LoVo (cell line): Measurements from ENCODE around the gene ASB18.

Source experiments
- DNase-seq: peaks from one replicate; pipeline ENCODE4 v3.0.0-alpha.2; 2016; ENCODE audit warnings: low spot score

Gene ASB18

GRCh38 chr2:236163471-236164200, 100.6 kb downstream of the ASB18 start:
- DNase-seq, result no peak

GRCh38 chr2:236162882-236163470, 101.2 kb downstream of the ASB18 start:
- DNase-seq, result no peak

DNA sequence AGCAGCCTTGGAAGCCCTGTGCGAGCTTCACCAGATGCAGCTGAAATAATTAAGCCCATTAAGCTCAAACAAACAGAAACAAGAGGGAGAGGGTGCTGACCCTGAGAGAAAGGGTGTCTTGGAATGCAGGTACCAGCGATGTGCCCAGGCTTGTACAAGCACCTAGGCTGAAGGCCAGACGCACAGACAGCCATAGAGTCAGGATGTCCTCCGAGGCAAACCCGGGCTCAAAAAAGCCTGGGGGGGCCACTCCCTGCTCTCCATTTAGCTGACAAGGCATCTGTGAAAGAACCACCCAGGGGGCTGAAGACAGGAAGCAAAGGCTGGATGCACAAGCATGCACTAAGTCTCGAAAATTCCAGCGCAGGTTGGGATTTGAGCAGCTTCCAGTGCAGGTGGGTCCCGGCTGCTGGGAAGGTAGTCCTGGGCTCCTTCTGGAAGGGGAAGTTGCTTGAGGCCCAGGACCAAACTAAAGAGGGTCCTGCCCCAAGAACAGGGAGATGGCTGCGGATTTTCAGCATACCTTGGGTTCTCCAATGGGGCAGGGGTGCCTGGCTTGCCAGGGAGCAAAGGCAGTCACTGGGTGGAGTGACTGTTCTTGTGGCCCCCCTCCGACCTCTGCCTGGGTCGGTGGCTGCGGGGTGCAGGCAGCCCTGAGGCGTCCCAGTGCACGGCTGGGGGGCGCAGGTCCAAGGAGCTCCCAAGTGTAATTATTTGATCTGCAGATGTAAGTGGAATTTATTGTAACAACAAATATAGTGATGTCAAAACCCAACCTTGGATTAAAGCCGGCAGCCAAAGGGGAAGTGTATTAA, 102.0 kb downstream of the ASB18 start:
- DNase-seq, result no peak

- no peak for DNase-seq
Observed at GRCh38 chr2:236161531-236161930, 102.7 kb downstream of the ASB18 start.

DNA sequence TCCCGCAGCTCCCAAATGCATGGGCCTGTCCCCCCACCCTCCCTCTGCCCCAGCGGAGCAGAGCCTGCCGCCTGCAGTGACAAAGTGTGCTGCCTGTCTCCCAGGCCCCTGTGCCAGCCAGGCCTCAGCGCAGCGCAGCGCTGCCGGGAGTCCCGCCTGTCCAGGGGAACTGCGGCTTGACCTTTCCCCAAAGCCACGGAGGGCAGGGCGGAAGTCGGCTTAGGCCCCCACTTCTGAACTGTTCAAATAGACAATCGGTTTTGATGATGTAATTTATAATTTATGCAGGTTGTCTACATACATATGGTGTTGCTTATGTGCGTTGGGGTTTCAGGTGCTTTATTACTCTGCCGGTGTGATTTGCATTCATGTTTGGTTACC, 103.1 kb downstream of the ASB18 start:
- DNase-seq, result no peak

DNA sequence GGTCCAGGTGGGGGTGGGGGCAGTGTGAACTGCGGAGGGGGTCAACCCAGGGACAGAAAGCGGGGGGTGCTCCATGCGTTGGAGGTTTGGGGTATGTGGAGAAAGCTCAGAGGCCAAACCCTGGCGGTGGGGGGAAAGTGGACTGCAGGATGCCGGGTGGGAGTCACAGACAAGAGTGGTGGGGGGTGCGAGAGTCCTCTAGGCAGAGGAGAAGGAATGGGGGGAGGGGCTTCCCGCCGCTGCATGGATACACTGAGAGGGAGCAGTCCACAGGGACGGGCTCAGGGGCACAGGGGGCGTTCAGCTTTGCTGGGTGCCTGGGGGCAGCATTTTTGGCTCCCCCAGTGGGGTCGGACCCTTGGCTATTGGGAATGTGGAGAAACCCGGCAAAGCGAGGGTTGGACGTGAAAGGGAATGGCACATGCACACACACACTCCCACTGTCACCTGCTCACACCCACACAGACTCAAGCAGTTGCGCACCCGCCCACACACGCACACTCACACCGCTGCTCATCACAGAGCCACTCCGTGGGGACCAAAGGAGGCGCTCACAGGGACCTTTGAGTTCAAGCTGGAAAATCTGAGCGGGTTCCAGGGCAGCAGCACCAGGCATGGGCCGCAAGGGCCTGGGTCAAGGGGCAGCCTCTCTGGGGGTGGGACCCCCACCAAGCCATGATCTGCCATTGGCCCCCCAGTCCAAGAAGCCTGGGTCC, 103.7 kb downstream of the ASB18 start:
- DNase-seq, result no peak

DNA sequence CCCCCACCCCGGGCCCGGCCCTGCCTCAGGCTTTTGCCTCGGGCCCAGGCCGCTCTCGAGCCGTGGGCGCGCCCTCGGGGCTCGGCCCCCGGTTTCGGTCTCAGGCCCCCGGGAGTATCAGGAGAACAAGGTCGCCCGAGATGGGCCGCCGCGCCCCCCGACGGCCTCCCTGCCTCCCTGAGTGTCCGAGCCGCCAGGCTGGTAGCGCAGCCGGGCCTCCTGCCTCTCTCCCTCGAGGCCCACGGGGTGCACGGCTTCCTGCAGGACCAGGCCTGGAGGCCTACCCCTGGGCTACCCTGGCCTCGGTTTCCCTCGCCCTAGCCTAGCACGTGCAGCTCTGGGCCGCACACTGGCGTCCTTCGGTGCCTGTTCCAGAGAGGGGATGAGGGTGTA, 104.4 kb downstream of the ASB18 start:
- no peak for DNase-seq

GRCh38 chr2:236158969-236159777, 105.0 kb downstream of the ASB18 start:
- DNase-seq, result no peak

DNA sequence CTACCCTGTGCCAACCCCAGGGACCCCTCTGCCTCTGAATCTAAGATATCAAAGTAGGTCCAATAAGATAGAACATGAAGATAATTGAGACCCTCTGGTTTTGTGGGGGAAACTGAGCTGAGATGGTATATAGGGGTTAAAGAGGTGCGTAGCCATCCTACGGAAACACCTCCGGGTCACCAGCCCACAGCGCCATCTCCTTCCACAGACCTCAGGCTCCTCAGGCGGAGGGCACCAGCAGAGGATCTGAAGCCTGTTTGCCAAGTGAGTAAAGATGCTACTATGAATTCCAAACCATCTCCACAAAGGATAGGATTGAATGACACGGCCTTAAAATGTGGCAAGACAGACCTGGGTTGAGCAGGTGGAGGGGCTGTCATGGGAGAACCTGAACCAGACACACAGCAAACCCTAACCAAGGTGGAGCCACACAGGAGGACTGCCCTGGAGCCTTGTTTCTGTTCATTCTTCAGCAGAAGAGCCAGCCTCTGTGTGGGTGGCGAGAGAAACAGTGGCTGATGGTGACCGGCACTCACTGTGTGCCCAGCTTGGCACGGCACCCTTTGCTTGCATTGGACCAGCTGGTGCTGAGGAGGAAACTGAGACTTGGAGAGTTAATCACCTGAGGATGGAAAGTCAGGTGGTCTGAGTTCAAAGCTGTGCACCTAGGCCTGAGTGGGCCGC, 106.2 kb downstream of the ASB18 start:
- no peak for DNase-seq

DNA sequence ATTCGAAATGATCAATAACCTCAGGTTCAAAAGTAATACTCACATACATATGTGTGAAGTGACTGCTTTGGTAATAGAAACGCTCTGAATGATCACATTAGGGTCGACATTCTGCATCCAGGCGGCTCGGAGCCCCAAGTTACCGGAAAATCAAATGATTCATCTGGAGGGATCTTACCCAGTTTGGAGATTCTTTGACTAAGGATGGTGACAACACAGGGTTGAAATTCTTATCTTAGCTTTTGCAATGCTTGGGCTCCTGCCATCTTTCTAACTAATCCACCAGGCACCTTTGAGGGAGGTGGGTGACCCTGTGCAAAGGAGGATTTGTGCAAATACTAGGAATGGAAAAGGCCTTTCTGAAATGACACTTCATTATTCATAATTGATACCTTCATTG, 106.8 kb downstream of the ASB18 start:
- DNase-seq, result no peak

DNA sequence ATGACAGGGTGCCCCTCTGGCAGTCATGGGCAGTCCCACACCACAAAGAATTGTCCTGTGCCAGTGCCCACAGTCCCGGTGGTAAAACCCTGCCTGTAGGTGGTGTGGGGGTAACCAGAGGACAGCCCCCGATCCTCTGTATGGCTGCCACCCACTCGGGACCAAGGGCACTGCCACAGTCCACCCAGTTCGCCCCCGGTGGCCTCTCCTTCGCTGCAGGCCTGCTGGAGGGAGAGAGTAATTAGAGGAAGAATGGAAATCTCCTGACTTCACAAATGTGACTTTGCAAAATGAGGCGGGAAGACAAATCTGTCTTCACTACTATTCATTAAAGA, 107.4 kb downstream of the ASB18 start:
- no peak for DNase-seq

GRCh38 chr2:236156095-236156859, 107.9 kb downstream of the ASB18 start:
- DNase-seq, result no peak

DNA sequence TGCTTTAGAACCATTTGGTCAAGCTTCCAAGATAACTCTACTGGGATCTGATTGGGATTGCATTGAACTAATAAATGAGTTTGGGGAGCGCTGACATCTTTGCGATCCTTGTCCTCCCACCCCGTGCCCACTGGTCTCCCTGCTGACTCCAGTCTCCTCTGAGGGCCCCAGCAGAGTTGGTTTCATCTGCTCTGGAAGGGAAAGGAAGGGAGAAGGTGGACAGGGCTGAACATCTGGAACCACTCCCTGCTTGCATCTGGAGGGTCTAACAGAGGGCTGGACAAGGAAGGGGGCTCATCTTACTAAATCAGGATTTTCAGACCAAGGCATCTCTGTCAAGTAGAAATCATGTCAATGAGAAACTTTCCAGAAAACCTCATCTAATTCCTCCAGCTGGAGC, 108.8 kb downstream of the ASB18 start:
- DNase-seq, result no peak

GRCh38 chr2:236146436-236146835, 117.8 kb downstream of the ASB18 start:
- DNase-seq, result no peak

GRCh38 chr2:236143811-236144210, 120.4 kb downstream of the ASB18 start:
- DNase-seq, result no peak
